K562 (cell line): ENCODE results near the gene HDAC9. TPM values are rescaled to one million over a fixed set of nuclear protein-coding genes. Genes with fewer than 3 reads are reported as not detected.

ENCODE experiments used
- ATAC-seq: fragments of 200-7000 bp; cut with Tn5 transposase; 3 replicates; pipeline ENCODE4 v1.9.1; 2020; ENCODE audit warnings: moderate library complexity
- BruUV-seq: library from RNA; stranded (reverse); fragments of 400-500 nt; replicated peaks from 2 replicates; lab custom pipeline; 2021; lab: Mats Ljungman, UMichigan
- CTCF ChIA-PET: fragments of 300-600 bp; formaldehyde crosslinking; extraction: SDS; loops from one replicate; lab custom pipeline; 2021; ENCODE audit warnings: low intra/inter-chr PET ratio; lab: Yijun Ruan, JAX
- POLR2A ChIA-PET: fragments of 300-600, 350-650 bp; sonication (Branson Sonifier 250); formaldehyde crosslinking; extraction: SDS; loops from one replicate; lab custom pipeline; 2021; ENCODE audit warnings: antibody characterized with exemption, inconsistent platforms; lab: Yijun Ruan, JAX
- DNase-seq, 4 experiments: peaks; one replicate each; pipeline versions ENCODE4 v3.0.0 to v3.0.0-alpha.2; 2011 to 2018; ENCODE audit warnings: low spot score in 3 of 4, mixed read lengths in 3 of 4; ENCODE audit errors: extremely low read depth in 1 of 4
- FAIRE-seq: peaks from 2 replicates; lab custom pipeline; 2011; peaks lifted over from hg19 to GRCh38; lab: Jason Lieb, UNC
- H2AFZ ChIP-seq: 2 replicates; pipeline ENCODE4 v1.6.0; 2011; ENCODE audit warnings: low read depth, low read length, control low read depth, inconsistent platforms
- H3K27ac ChIP-seq: fragments of 200-600 bp; 3 replicates; pipeline ENCODE4 v1.8.0; 2011; ENCODE audit warnings: low read depth, mild to moderate bottlenecking, control low read depth, inconsistent platforms, low read length, moderate library complexity, mixed read lengths; ENCODE audit errors: extremely low read depth
- H3K27me3 ChIP-seq, 2 experiments: fragments of 300-600 bp in 1 of 2; 2 replicates in 1 of 2; 3 replicates in 1 of 2; pipeline versions ENCODE4 v1.6.0 to v1.8.0; 2011; ENCODE audit warnings: inconsistent platforms in 2 of 2, low read length in 2 of 2, mild to moderate bottlenecking in 1 of 2, mixed read lengths in 1 of 2, moderate library complexity in 1 of 2; ENCODE audit not compliant: control insufficient read depth in 2 of 2, insufficient read depth in 2 of 2
- H3K36me3 ChIP-seq: fragments of 300-600 bp; 3 replicates; pipeline ENCODE4 v1.8.0; 2011; ENCODE audit warnings: mild to moderate bottlenecking, low read length, inconsistent platforms; ENCODE audit not compliant: control insufficient read depth, insufficient read depth
- H3K4me1 ChIP-seq, 2 experiments: fragments of 200-600 bp in 1 of 2; replicated peaks in 1 of 2; 2 replicates in 1 of 2; 3 replicates in 1 of 2; pipeline versions ENCODE4 v1.5.1 to v1.8.0; 2011; ENCODE audit warnings: inconsistent platforms in 2 of 2, low read length in 2 of 2, mild to moderate bottlenecking in 1 of 2, mixed read lengths in 1 of 2, moderate library complexity in 1 of 2; ENCODE audit not compliant: control insufficient read depth in 2 of 2, insufficient read depth in 2 of 2
- H3K4me2 ChIP-seq: 2 replicates; pipeline ENCODE4 v1.6.1; 2011; ENCODE audit warnings: low read length, control low read depth, inconsistent platforms, mixed read lengths; ENCODE audit not compliant: insufficient read depth
- H3K4me3 ChIP-seq: fragments of 200-600 bp; sonication (generic), shearing (Covaris generic); 2 replicates; pipeline ENCODE4 v1.5.1; 2016; ENCODE audit warnings: control low read depth, inconsistent platforms
- H3K79me2 ChIP-seq: fragments of 200-600 bp; 3 replicates; pipeline ENCODE4 v1.8.0; 2011; ENCODE audit warnings: low read length, inconsistent platforms; ENCODE audit not compliant: control insufficient read depth, insufficient read depth
- H3K9ac ChIP-seq, 2 experiments: 2 replicates each; pipeline versions ENCODE4 v1.6.0 to v1.6.1; 2011; ENCODE audit warnings: low read depth in 2 of 2, low read length in 2 of 2, control low read depth in 1 of 2, inconsistent platforms in 1 of 2, mild to moderate bottlenecking in 1 of 2, mixed read lengths in 1 of 2; ENCODE audit not compliant: insufficient read depth in 1 of 2
- H3K9me1 ChIP-seq: one replicate; pipeline ENCODE4 v1.6.0; 2011; ENCODE audit warnings: inconsistent platforms, mild to moderate bottlenecking, low read length, moderate library complexity; ENCODE audit not compliant: control insufficient read depth, insufficient read depth
- H3K9me3 ChIP-seq: replicated peaks from 2 replicates; pipeline ENCODE4 v1.5.1; 2011; ENCODE audit warnings: low read depth, low read length, inconsistent platforms; ENCODE audit not compliant: control insufficient read depth, insufficient read depth
- H4K20me1 ChIP-seq: replicated peaks from 2 replicates; pipeline ENCODE4 v1.6.1; 2011; ENCODE audit warnings: low read length, inconsistent platforms, mixed read lengths; ENCODE audit not compliant: control insufficient read depth, insufficient read depth
- CBX5 ChIP-seq: IDR thresholded peaks from 2 replicates; pipeline ENCODE4 v1.6.1; 2014; ENCODE audit warnings: low read depth, borderline replicate concordance
- FOXK1 ChIP-seq: sonication (generic); formaldehyde crosslinking; IDR thresholded peaks from 2 replicates; pipeline ENCODE4 v1.8.0; 2022; ENCODE audit warnings: missing genetic modification reagents, mild to moderate bottlenecking, borderline replicate concordance
- PTBP1 ChIP-seq: fragments of 200-400 bp; formaldehyde crosslinking; IDR thresholded peaks from 2 replicates; pipeline ENCODE4 v1.6.1; 2017; ENCODE audit warnings: low read depth, low read length
- TAF15 ChIP-seq: fragments of 200-400 bp; formaldehyde crosslinking; IDR thresholded peaks from 2 replicates; pipeline ENCODE4 v1.6.1; 2017; ENCODE audit warnings: mild to moderate bottlenecking, low read depth, low read length, moderate library complexity
- ZC3H11A ChIP-seq: IDR thresholded peaks from 2 replicates; pipeline ENCODE4 v1.6.1; 2012; ENCODE audit warnings: low read depth, low read length, improper control_type of control experiment
- ZNF121 ChIP-seq: sonication (generic); formaldehyde crosslinking; conservative IDR thresholded peaks from 2 replicates; pipeline ENCODE4 v1.8.0; 2022; ENCODE audit warnings: missing genetic modification reagents
- ZNF124 ChIP-seq: sonication (generic); formaldehyde crosslinking; IDR thresholded peaks from 2 replicates; pipeline ENCODE4 v1.8.1; 2022; ENCODE audit warnings: missing genetic modification reagents
- ZNF785 ChIP-seq: fragments of 250-450 bp; sonication (Bioruptor Pico); IDR thresholded peaks from 2 replicates; pipeline ENCODE4 v1.4.0; 2020; ENCODE audit warnings: mild to moderate bottlenecking
- WGBS: fragments of 100-300 bp; shearing (Covaris generic); methylation state at CpG from one replicate; pipeline ENCODE4 v1.1.6; 2016; ENCODE audit warnings: low coverage, mixed read lengths; ENCODE audit not compliant: insufficient coverage; ENCODE audit errors: missing lambda C conversion rate; 5-methylcytosine and 5-hydroxymethylcytosine counted together
- in situ Hi-C: fragments of 300-500 bp; cut with MboI; formaldehyde crosslinking; loops from 4 replicates; pipeline ENCODE4 v1.15.0; 2018; ENCODE audit warnings: inconsistent platforms, mixed read lengths
- intact Hi-C: fragments of 100-400 bp; cut with micrococcal nuclease; formaldehyde crosslinking; loops from 2 replicates; pipeline ENCODE4 v1.14.2; 2022
- polyA plus RNA-seq, 8 experiments: library from polyadenylated mRNA; depleted of rRNA in 4 of 8; stranded (reverse) in 5 of 8; unstranded in 3 of 8; fragments of >200 nt; fragmentation: Nextera tagmentation in 2 of 8; fragmentation: Illumina TruSeq in 1 of 8; extraction: Ambion mirVana in 2 of 8; extraction: Trizol in 1 of 8; gene quantifications; 2 replicates each; pipeline versions ENCODE4 v1.2.1 to v1.2.3, GENCODE V29; 2011 to 2014; ENCODE audit warnings: inconsistent platforms in 1 of 8, missing spikeins in 1 of 8
- total RNA-seq, 7 experiments: library from RNA; depleted of rRNA in 6 of 7; stranded (reverse); fragments of >200 nt in 6 of 7; fragmentation: Illumina TruSeq in 2 of 7; extraction: Trizol in 2 of 7; gene quantifications; 2 replicates each; pipeline versions ENCODE4 v1.2.1 to v1.2.3, GENCODE V29; 2011 to 2021; ENCODE audit warnings: low replicate concordance in 1 of 7
- TF ChIP-seq, protein P1 (sequence below), 2 experiments: fragments of 450-650 bp; IDR thresholded peaks; 2 replicates each; pipeline ENCODE4 v1.6.1; 2016; ENCODE audit warnings: mild to moderate bottlenecking in 2 of 2, borderline replicate concordance in 1 of 2, low read depth in 1 of 2, moderate library complexity in 1 of 2
- TF ChIP-seq, protein P2 (sequence below): fragments of 450-650 bp; IDR thresholded peaks from 2 replicates; pipeline ENCODE4 v1.6.1; 2018; ENCODE audit warnings: mild to moderate bottlenecking, low read depth; ENCODE audit not compliant: partially characterized antibody

The HDAC9 gene
- total and polyA plus RNA-seq, 9 of the 15 experiments (the other 6 are each of a cell fraction or from before 2014, with no cell fraction given), result 0.08 to 0.91 (median 0.33) TPM

DNA sequence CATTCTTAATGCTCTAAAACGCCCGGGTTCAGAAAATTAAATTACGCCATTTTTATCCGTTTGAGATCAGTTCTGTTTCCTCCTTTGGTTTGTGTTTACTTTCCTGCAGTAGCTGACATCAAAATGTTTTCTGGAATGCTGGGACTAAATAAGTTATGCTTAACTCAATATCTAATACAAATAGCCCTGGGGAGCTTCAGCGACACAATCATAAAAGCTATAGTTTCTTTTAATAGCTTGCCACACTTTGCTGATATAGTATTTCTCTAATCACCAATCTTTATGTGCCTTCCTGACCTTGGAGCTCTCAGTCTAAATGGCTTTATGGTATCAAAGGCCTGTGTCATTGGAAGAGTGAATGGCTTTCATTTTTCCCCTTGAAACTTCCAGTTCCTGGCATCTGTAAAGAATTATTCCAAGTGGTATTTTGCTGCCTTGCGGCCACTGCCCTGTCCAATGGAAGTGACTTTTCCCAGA, 202.7 kb downstream of the HDAC9 start:
- DNase-seq, result no peak
- TF ChIP-seq ZNF124 (no peak), ZNF785 (CRISPR knock-in tag) (no peak), TAF15 (no peak), FOXK1 (no peak), ZC3H11A (no peak), CBX5 (no peak), PTBP1 (no peak), ZNF121 (no peak)
- TF ChIP-seq, protein P1, sequence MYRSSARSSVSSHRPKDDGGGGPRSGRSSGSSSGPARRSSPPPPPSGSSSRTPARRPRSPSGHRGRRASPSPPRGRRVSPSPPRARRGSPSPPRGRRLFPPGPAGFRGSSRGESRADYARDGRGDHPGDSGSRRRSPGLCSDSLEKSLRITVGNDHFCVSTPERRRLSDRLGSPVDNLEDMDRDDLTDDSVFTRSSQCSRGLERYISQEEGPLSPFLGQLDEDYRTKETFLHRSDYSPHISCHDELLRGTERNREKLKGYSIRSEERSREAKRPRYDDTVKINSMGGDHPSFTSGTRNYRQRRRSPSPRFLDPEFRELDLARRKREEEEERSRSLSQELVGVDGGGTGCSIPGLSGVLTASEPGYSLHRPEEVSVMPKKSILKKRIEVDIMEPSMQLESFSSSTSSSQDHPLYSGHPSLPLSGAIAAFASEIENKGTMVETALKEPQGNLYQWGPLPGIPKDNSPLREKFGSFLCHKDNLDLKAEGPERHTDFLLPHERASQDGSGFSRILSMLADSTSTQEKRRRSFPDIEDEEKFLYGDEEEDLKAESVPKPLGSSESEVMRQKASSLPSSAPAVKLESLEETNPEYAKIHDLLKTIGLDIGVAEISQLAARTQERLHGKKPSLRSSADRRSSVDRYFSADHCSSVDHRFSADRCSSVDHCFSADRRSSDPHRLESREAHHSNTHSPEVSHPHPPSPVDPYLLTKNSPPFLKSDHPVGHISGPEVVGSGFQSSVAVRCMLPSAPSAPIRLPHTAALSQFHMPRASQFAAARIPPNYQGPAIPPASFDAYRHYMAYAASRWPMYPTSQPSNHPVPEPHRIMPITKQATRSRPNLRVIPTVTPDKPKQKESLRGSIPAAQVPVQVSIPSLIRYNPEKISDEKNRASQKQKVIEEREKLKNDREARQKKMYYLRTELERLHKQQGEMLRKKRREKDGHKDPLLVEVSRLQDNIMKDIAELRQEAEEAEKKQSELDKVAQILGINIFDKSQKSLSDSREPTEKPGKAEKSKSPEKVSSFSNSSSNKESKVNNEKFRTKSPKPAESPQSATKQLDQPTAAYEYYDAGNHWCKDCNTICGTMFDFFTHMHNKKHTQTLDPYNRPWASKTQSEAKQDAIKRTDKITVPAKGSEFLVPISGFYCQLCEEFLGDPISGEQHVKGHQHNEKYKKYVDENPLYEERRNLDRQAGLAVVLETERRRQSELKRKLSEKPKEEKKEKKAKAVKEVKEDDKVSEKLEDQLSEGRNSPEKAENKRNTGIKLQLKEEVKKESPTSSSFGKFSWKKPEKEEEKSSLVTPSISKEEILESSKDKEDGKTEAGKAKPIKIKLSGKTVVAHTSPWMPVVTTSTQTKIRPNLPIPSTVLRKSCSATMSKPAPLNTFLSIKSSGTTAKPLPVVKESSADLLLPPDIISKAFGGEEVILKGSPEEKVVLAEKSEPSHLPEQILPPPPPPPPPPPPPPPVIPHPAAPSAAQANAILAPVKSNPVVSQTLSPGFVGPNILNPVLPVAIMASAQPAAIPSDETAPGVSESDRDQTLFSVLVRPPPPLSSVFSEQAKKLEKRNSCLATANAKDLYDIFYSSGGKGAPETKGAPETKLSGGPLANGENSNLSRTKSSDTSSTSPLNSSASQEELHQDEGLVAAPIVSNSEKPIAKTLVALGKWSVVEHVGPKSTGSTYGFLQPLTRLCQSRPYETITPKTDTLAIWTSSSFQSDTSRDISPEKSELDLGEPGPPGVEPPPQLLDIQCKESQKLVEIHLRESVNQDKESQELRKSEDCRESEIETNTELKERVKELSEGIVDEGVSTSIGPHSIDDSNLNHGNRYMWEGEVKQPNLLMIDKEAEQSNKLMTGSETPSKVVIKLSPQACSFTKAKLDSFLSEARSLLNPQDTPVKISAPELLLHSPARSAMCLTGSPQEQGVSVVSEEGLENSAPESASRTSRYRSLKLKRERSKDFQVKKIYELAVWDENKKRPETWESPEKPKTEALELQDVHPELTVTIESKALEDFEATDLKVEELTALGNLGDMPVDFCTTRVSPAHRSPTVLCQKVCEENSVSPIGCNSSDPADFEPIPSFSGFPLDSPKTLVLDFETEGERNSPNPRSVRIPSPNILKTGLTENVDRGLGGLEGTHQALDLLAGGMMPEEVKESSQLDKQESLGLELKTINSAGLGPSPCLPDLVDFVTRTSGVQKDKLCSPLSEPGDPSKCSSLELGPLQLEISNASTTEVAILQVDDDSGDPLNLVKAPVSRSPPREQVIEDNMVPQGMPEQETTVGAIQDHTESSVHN (IDR thresholded peaks at IDR 0.05; ENCODE audit: borderline replicate concordance in 1 of 2, low read depth in 1 of 2), result no peak
- TF ChIP-seq, protein P2, sequence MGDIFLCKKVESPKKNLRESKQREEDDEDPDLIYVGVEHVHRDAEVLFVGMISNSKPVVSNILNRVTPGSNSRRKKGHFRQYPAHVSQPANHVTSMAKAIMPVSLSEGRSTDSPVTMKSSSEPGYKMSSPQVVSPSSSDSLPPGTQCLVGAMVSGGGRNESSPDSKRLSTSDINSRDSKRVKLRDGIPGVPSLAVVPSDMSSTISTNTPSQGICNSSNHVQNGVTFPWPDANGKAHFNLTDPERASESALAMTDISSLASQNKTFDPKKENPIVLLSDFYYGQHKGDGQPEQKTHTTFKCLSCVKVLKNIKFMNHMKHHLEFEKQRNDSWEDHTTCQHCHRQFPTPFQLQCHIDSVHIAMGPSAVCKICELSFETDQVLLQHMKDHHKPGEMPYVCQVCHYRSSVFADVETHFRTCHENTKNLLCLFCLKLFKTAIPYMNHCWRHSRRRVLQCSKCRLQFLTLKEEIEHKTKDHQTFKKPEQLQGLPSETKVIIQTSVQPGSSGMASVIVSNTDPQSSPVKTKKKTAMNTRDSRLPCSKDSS, result no peak
- TF ChIP-seq, all 486 proteins: peak for 0
- Histone ChIP-seq H3K9me3 (no peaks in the 10 kb centered on the region; the same call in 1 of the 2 replicates), H3K36me3 (no peaks in the 10 kb centered on the region), H3K27ac (no peak overlapping the region), H3K4me1 (no peaks in the 10 kb centered on the region), H2AFZ (no peak overlapping the region), H3K79me2 (no peaks in the 10 kb centered on the region), H3K4me3 (no peak overlapping the region), H3K9ac (no peak overlapping the region), H3K27me3 (no peaks in the 10 kb centered on the region), H3K9me1 (no peaks in the 10 kb centered on the region), H3K4me2 (no peak overlapping the region), H4K20me1 (no peaks in the 10 kb centered on the region)
- ATAC-seq (no peak), FAIRE-seq (no peak)
- intact Hi-C loops (no loop called here), in situ Hi-C loops (no loop called here)
- POLR2A ChIA-PET, result interaction anchor here (0.6 kb wide), 1 partner anchor 1074 kb away, joined by 3 read pairs; no protein-coding TSS in a partner anchor
- CTCF ChIA-PET, result no interaction called here
- 1% methylated on average over 6 of the region's 6 CpGs for WGBS
- BruUV-seq, result no TSS peak
